Measurements from ENCODE around the gene MRAP.

- TF ChIP-seq EZH2phosphoT487 (IDR thresholded peaks at IDR 0.05; ENCODE audit: borderline replicate concordance) (no peak), MAX (IDR thresholded peaks at IDR 0.05) (no peak), FOSL1 (IDR thresholded peaks at IDR 0.05; ENCODE audit: low read depth) (no peak), TCF7L2 (IDR thresholded peaks at IDR 0.05; ENCODE audit: borderline replicate concordance, extremely low read depth, insufficient read depth, insufficient read length) (no peak), POLR2A (IDR thresholded peaks at IDR 0.05; ENCODE audit: borderline replicate concordance, extremely low read depth, insufficient read depth, insufficient read length) (no peak)
Measured at GRCh38 chr21:32312326-32312725, 13.7 kb downstream of the MRAP start.

All from HCT116 (cell line).